NCI-H1105 treated with DMSO at 0.1 percent for 48 hours (cell line): ENCODE results near the gene CCKAR.

Experiments
- DNase-seq: peaks from one replicate; lab custom pipeline; 2025; lab: John Stamatoyannopoulos, UW

The CCKAR gene

GRCh38 chr4:26459054-26459755 lies 31.1 kb downstream of the CCKAR start:
- DNase-seq = peak; percentile 11

GRCh38 chr4:26458157-26458561 lies 32.1 kb downstream of the CCKAR start:
- DNase-seq = no peak

- no peak for DNase-seq
Measured at GRCh38 chr4:26457412-26457811, 32.9 kb downstream of the CCKAR start.

GRCh38 chr4:26455571-26455970 lies 34.7 kb downstream of the CCKAR start:
- DNase-seq = no peak

- no peak for DNase-seq
Measured at GRCh38 chr4:26454961-26455360, 35.3 kb downstream of the CCKAR start.

GRCh38 chr4:26452565-26453531 lies 37.4 kb downstream of the CCKAR start:
- DNase-seq = peak; percentile 76

GRCh38 chr4:26451597-26451996 lies 38.7 kb downstream of the CCKAR start:
- DNase-seq = no peak

- DNase-seq = no peak
Measured at GRCh38 chr4:26450418-26450817, 39.9 kb downstream of the CCKAR start.

- DNase-seq = no peak
Measured at GRCh38 chr4:26447378-26447777, 42.9 kb downstream of the CCKAR start.

GRCh38 chr4:26441771-26442170 lies 48.5 kb downstream of the CCKAR start:
- DNase-seq = no peak

- no peak for DNase-seq
Measured at GRCh38 chr4:26441102-26441501, 49.2 kb downstream of the CCKAR start.

- no peak for DNase-seq
Measured at GRCh38 chr4:26434030-26434639, 56.1 kb downstream of the CCKAR start.

- DNase-seq = no peak
Measured at GRCh38 chr4:26433556-26433955, 56.7 kb downstream of the CCKAR start.

- no peak for DNase-seq
Measured at GRCh38 chr4:26432419-26432818, 57.9 kb downstream of the CCKAR start.

- no peak for DNase-seq
Measured at GRCh38 chr4:26431461-26432180, 58.7 kb downstream of the CCKAR start.
